H9 (cell line): ENCODE measurements around the gene MYO7B. TPM values are rescaled to one million over a fixed set of nuclear protein-coding genes. Genes with fewer than 3 reads are reported as not detected.

Source experiments
- DNase-seq: peaks from one replicate; pipeline ENCODE4 v3.0.0-alpha.2; 2017
- H2AFZ ChIP-seq: one replicate; pipeline ENCODE4 v1.6.1; 2013; ENCODE audit warnings: mild to moderate bottlenecking, low read length, control low read depth, moderate library complexity
- H2AK5ac ChIP-seq: 2 replicates; pipeline ENCODE4 v1.6.1; 2013; ENCODE audit warnings: low read length, control low read depth, mixed read lengths; ENCODE audit not compliant: insufficient read length
- H2BK120ac ChIP-seq: one replicate; pipeline ENCODE4 v1.6.1; 2013; ENCODE audit warnings: low read depth, mild to moderate bottlenecking, low read length, control low read depth, inconsistent platforms; ENCODE audit not compliant: poor library complexity, severe bottlenecking
- H2BK12ac ChIP-seq: 2 replicates; pipeline ENCODE4 v1.6.1; 2013; ENCODE audit warnings: low read length, control low read depth, mixed read lengths, low read depth; ENCODE audit not compliant: insufficient read length
- H2BK15ac ChIP-seq: 2 replicates; pipeline ENCODE4 v1.6.1; 2013; ENCODE audit warnings: low read depth, low read length, control low read depth
- H2BK20ac ChIP-seq: one replicate; pipeline ENCODE4 v1.6.1; 2013; ENCODE audit warnings: low read depth, mild to moderate bottlenecking, low read length, control low read depth, inconsistent platforms; ENCODE audit not compliant: poor library complexity, severe bottlenecking
- H2BK5ac ChIP-seq: 2 replicates; pipeline ENCODE4 v1.6.1; 2013; ENCODE audit warnings: low read length, control low read depth, mixed read lengths; ENCODE audit not compliant: insufficient read length
- H3K14ac ChIP-seq: 2 replicates; pipeline ENCODE4 v1.6.1; 2013; ENCODE audit warnings: low read length, control low read depth; ENCODE audit not compliant: insufficient read depth
- H3K18ac ChIP-seq: 2 replicates; pipeline ENCODE4 v1.6.1; 2013; ENCODE audit warnings: low read depth, mild to moderate bottlenecking, mixed read lengths, low read length, control low read depth; ENCODE audit not compliant: insufficient read length
- H3K23ac ChIP-seq: 2 replicates; pipeline ENCODE4 v1.6.1; 2013; ENCODE audit warnings: low read length, control low read depth, mixed read lengths, low read depth; ENCODE audit not compliant: insufficient read length
- H3K23me2 ChIP-seq: 2 replicates; pipeline ENCODE4 v1.6.1; 2013; ENCODE audit warnings: low read depth, mild to moderate bottlenecking, mixed read lengths, low read length, control low read depth; ENCODE audit not compliant: insufficient read length, poor library complexity, severe bottlenecking
- H3K27ac ChIP-seq: 2 replicates; pipeline ENCODE4 v1.5.1; 2013; ENCODE audit warnings: low read length, control low read depth, mixed read lengths, low read depth; ENCODE audit not compliant: insufficient read length
- H3K27me3 ChIP-seq: 2 replicates; pipeline ENCODE4 v1.6.1; 2013; ENCODE audit warnings: low read length, control low read depth, inconsistent platforms; ENCODE audit not compliant: insufficient read depth
- H3K4ac ChIP-seq: 2 replicates; pipeline ENCODE4 v1.6.1; 2013; ENCODE audit warnings: low read depth, mild to moderate bottlenecking, control low read depth, inconsistent platforms, low read length, moderate library complexity
- H3K4me1 ChIP-seq: 2 replicates; pipeline ENCODE4 v1.6.1; 2013; ENCODE audit warnings: low read length, control low read depth, inconsistent platforms; ENCODE audit not compliant: insufficient read depth
- H3K4me2 ChIP-seq: 2 replicates; pipeline ENCODE4 v1.6.1; 2013; ENCODE audit warnings: low read length, control low read depth, mixed read lengths; ENCODE audit not compliant: insufficient read length, insufficient read depth
- H3K56ac ChIP-seq: 2 replicates; pipeline ENCODE4 v1.6.1; 2013; ENCODE audit warnings: low read depth, mild to moderate bottlenecking, mixed read lengths, low read length, control low read depth; ENCODE audit not compliant: insufficient read length
- H3K79me1 ChIP-seq: 2 replicates; pipeline ENCODE4 v1.6.1; 2013; ENCODE audit warnings: low read depth, mild to moderate bottlenecking, moderate library complexity, low read length, control low read depth, inconsistent platforms; ENCODE audit not compliant: insufficient read depth, poor library complexity, severe bottlenecking
- H3K79me2 ChIP-seq: 2 replicates; pipeline ENCODE4 v1.6.1; 2013; ENCODE audit warnings: low read length, control low read depth, inconsistent platforms; ENCODE audit not compliant: insufficient read depth
- H3K9ac ChIP-seq: 2 replicates; pipeline ENCODE4 v1.6.1; 2013; ENCODE audit warnings: low read length, control low read depth, mixed read lengths; ENCODE audit not compliant: insufficient read length; ENCODE audit errors: extremely low read depth
- H3K9me3 ChIP-seq: one replicate; pipeline ENCODE4 v1.6.1; 2013; ENCODE audit warnings: low read depth, low read length, inconsistent platforms; ENCODE audit not compliant: control insufficient read depth
- H3T11ph ChIP-seq: one replicate; pipeline ENCODE4 v1.6.1; 2013; ENCODE audit warnings: mild to moderate bottlenecking, low read length, control low read depth, inconsistent platforms
- H4K20me1 ChIP-seq: one replicate; pipeline ENCODE4 v1.6.1; 2013; ENCODE audit not compliant: control insufficient read depth, insufficient read length, insufficient read depth
- H4K5ac ChIP-seq: 2 replicates; pipeline ENCODE4 v1.6.1; 2013; ENCODE audit warnings: low read depth, mild to moderate bottlenecking, mixed read lengths, low read length, control low read depth; ENCODE audit not compliant: insufficient read length
- H4K8ac ChIP-seq: replicated peaks from 2 replicates; pipeline ENCODE4 v1.6.1; 2013; ENCODE audit warnings: low read length, control low read depth, mixed read lengths, low read depth; ENCODE audit not compliant: insufficient read length
- H4K91ac ChIP-seq: 2 replicates; pipeline ENCODE4 v1.6.1; 2013; ENCODE audit warnings: low read depth, mild to moderate bottlenecking, moderate library complexity, mixed read lengths, low read length, control low read depth; ENCODE audit not compliant: insufficient read length
- H3K27ac Mint-ChIP-seq, 3 experiments: 2 replicates in 2 of 3; 3 replicates in 1 of 3; pipeline ENCODE4 v1.8.0; 2020 to 2021; ENCODE audit warnings: mixed read lengths in 3 of 3, mild to moderate bottlenecking in 1 of 3, moderate library complexity in 1 of 3
- H3K27me3 Mint-ChIP-seq: 2 replicates; pipeline ENCODE4 v1.8.0; 2021; ENCODE audit warnings: low read depth, mild to moderate bottlenecking, moderate library complexity, mixed read lengths
- H3K36me3 Mint-ChIP-seq, 3 experiments: 2 replicates in 2 of 3; 3 replicates in 1 of 3; pipeline ENCODE4 v1.8.0; 2020 to 2021; ENCODE audit warnings: low read depth in 3 of 3, mixed read lengths in 3 of 3; ENCODE audit not compliant: insufficient read depth in 1 of 3
- H3K4me1 Mint-ChIP-seq, 2 experiments: 2 replicates each; pipeline ENCODE4 v1.8.0; 2020; ENCODE audit warnings: mixed read lengths in 2 of 2
- H3K4me3 Mint-ChIP-seq, 2 experiments: 2 replicates in 1 of 2; 3 replicates in 1 of 2; pipeline ENCODE4 v1.8.0; 2020 to 2021; ENCODE audit warnings: mild to moderate bottlenecking in 2 of 2, mixed read lengths in 2 of 2, moderate library complexity in 1 of 2
- H3K9me3 Mint-ChIP-seq, 2 experiments: 2 replicates in 1 of 2; 3 replicates in 1 of 2; pipeline ENCODE4 v1.8.0; 2020; ENCODE audit warnings: mild to moderate bottlenecking in 2 of 2, mixed read lengths in 2 of 2, moderate library complexity in 1 of 2
- WGBS: extraction: QIAGEN DNeasy Blood & Tissue Kit; methylation state at CpG from one replicate; pipeline ENCODE4 v1.1.7; 2013; ENCODE audit warnings: missing lambda C conversion rate, low lambda C conversion rate, mixed read lengths; ENCODE audit not compliant: insufficient read length; ENCODE audit errors: extremely low coverage; 5-methylcytosine and 5-hydroxymethylcytosine counted together
- total RNA-seq: library from RNA; stranded (reverse); gene quantifications from 2 replicates; pipeline ENCODE4 v1.2.1, GENCODE V29; 2021
- TF ChIP-seq, protein P1 (sequence below): fragments of 200-600 bp; sonication (generic); conservative IDR thresholded peaks from 3 replicates; pipeline ENCODE4 v1.8.0; 2021; ENCODE audit warnings: antibody characterized with exemption, mild to moderate bottlenecking

MYO7B gene
- total RNA-seq, 1 experiment from 2014 or later, result not detected

DNA sequence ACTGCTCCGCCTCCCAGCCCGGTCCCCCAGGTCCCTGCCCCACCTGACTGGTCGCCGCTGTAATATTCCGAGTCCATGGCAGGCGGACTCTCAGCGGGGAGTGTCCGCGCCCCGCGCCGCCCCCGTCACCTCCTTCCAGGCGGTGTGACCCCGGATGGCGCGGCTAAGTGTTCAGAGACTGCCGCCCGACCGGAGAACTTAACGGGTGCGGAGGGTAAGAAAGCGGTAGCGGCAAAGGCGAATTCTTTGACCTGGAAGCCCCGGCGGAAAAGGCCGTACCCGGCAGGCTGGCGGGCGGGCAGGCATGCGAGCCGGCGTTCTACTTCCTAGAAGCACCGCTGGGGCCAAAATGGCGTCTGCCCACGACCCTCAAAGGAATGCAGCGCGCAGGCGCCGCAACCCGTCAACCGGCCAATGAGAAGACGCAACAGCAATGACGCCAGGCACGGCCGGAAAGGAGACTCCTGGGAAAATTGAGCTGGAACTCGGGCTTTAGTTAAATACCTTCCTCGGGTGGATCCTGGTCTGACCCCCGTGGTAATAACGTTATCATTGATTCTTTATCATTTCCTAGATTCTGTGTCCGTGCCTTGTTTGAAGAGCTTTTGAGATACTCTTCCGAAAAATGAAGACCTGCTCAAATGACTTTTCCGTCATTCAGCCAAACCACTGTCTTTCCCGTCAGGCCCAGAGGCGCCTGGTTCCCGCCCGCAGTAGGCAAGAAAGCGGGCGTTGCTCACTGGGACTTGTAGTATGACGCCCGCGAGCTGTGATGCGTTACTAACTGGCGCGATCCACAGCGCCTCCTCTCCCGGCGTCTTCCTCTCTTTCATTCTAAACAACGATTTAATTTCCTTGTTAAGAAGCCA, 9.1 kb upstream of the MYO7B start, which contains the start of gene IWS1:
Gene IWS1, minus strand, starts transcription at position 358 of the 869 bp plus-strand sequence. Its CDS starts 281 bp downstream, at position 77.
- no peak within 1 kb of the TSS for H2BK12ac ChIP-seq
- no peak within 1 kb of the TSS for H2BK120ac ChIP-seq

More for the DNA sequence above, 9.1 kb upstream of the MYO7B start, which contains the start of gene IWS1:
- Histone ChIP-seq H3K56ac (no peak within 1 kb of the TSS), H4K5ac (peak within 1 kb of the TSS; percentile 45), H2BK15ac (no peak within 1 kb of the TSS), H3K23ac (no peak within 1 kb of the TSS), H3K27me3 (no peaks in the 10 kb centered on the region), H3K79me2 (peaks cover 22% of the 10 kb centered on the region), H2BK5ac (peak within 1 kb of the TSS; percentile 15), H3K23me2 (peaks cover 9% of the 10 kb centered on the region), H3K79me1 (peaks cover 3% of the 10 kb centered on the region), H4K8ac (no peak within 1 kb of the TSS), H2AFZ (peak within 1 kb of the TSS; percentile 37), H4K20me1 (no peaks in the 10 kb centered on the region), H3T11ph (no peak within 1 kb of the TSS), H2BK20ac (no peak within 1 kb of the TSS), H3K4me1 (no peaks in the 10 kb centered on the region; the same call in 1 of the 2 replicates), H4K91ac (peak within 1 kb of the TSS; percentile 83), H3K14ac (peak within 1 kb of the TSS; percentile 97), H3K9me3 (no peaks in the 10 kb centered on the region), H3K4ac (0 out of 2 replicates have a peak within 1 kb of the TSS, but pooled peaks have one; percentile 42), H2AK5ac (no peak within 1 kb of the TSS), H3K4me2 (peak within 1 kb of the TSS; percentile 84), H3K27ac (peak within 1 kb of the TSS; percentile 69), H3K9ac (peak within 1 kb of the TSS; percentile 97), H3K18ac (peak within 1 kb of the TSS; percentile 93)
- peaks cover 5 to 25% (median 23%) of the 10 kb centered on the region in 3 experiments for H3K36me3 Mint-ChIP-seq
- DNase-seq, result peak; percentile 96
- peak within 1 kb of the TSS; percentile 99 to 100 (median 99) for H3K27ac Mint-ChIP-seq
- H3K9me3 Mint-ChIP-seq, result peaks cover 6 to 7% of the 10 kb centered on the region in 2 experiments
- H3K4me3 Mint-ChIP-seq, result peak within 1 kb of the TSS; percentile 91 to 99
- H3K4me1 Mint-ChIP-seq, result peaks cover 16 to 20% of the 10 kb centered on the region in 2 experiments
- peaks cover 3% of the 10 kb centered on the region for H3K27me3 Mint-ChIP-seq
- TF ChIP-seq, protein P1, sequence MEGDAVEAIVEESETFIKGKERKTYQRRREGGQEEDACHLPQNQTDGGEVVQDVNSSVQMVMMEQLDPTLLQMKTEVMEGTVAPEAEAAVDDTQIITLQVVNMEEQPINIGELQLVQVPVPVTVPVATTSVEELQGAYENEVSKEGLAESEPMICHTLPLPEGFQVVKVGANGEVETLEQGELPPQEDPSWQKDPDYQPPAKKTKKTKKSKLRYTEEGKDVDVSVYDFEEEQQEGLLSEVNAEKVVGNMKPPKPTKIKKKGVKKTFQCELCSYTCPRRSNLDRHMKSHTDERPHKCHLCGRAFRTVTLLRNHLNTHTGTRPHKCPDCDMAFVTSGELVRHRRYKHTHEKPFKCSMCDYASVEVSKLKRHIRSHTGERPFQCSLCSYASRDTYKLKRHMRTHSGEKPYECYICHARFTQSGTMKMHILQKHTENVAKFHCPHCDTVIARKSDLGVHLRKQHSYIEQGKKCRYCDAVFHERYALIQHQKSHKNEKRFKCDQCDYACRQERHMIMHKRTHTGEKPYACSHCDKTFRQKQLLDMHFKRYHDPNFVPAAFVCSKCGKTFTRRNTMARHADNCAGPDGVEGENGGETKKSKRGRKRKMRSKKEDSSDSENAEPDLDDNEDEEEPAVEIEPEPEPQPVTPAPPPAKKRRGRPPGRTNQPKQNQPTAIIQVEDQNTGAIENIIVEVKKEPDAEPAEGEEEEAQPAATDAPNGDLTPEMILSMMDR, result no peak
- no CpG with 5 or more reads among the region's 70 CpGs for WGBS
